IPS DF 6.9 (cell line): Measurements from ENCODE around the gene CEACAM1.

Experiments used
- DNase-seq: peaks from one replicate; pipeline ENCODE4 v3.0.0-alpha.2; 2013; ENCODE audit warnings: low read depth, low spot score
- H3K27ac ChIP-seq: one replicate; pipeline ENCODE4 v1.5.1; 2013; ENCODE audit warnings: low read length, control low read depth
- H3K27me3 ChIP-seq: 2 replicates; pipeline ENCODE4 v1.6.1; 2013; ENCODE audit warnings: mild to moderate bottlenecking, low read length; ENCODE audit not compliant: control insufficient read depth, insufficient read depth
- H3K36me3 ChIP-seq: 2 replicates; pipeline ENCODE4 v1.6.1; 2013; ENCODE audit warnings: low read length; ENCODE audit not compliant: control insufficient read depth, insufficient read depth
- H3K4me1 ChIP-seq: 2 replicates; pipeline ENCODE4 v1.6.1; 2013; ENCODE audit warnings: low read length; ENCODE audit not compliant: control insufficient read depth, insufficient read depth
- H3K4me3 ChIP-seq: 2 replicates; pipeline ENCODE4 v1.5.1; 2013; ENCODE audit warnings: mild to moderate bottlenecking, low read length
- H3K9me3 ChIP-seq: 2 replicates; pipeline ENCODE4 v1.6.1; 2013; ENCODE audit warnings: low read length, inconsistent platforms; ENCODE audit not compliant: control insufficient read depth, insufficient read depth
- WGBS: extraction: QIAGEN DNeasy Blood & Tissue Kit; methylation state at CpG from one replicate; pipeline ENCODE4 v1.1.7; 2013; ENCODE audit warnings: mixed read lengths, missing lambda C conversion rate; ENCODE audit not compliant: insufficient read length, insufficient coverage; 5-methylcytosine and 5-hydroxymethylcytosine counted together

Gene CEACAM1

DNA sequence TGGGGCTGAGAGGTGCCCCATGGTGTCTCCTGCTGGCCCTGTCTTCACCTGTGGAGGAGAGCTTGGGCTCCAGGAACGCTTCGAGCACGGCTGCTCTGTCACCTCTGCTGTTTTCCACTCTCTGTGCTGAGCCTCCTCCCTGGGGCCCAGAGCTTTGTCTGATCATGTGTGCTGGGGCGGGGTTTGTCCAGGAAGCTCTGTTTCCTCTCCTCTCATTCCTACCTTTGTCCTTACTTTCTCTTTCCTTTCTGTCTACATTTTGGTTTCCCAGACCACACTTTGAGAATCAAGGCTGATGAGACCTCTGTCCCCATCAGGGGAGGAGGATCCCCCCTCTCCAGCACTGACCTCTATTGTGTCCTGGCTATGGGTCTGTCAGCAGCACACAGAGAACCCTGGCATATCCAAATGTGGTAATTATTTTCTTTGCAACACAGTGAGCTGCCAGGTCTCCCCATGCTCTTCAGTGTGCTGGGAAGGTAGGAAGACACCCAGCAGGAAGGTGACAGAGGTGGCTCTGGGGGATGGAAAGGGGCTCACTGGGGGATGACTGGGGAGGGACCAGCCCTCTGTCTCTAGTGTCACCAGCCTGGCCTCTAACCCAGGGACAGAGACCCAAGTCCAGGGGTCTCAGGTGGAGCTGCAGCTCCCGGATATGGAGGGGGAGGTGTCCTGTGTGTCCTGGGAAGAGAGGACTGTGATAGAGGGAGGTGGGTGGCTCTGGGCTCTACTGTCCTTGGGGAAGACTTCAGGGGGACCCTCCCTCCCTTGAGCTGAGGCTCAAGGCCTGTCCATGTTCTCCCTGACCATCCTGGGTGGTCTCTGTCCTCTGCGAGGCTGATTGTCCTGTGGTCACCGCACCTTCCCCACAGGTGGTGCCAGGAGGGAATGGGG lies at the start of gene CEACAM1:
Gene CEACAM1, minus strand, starts transcription at position 128 of the 894 bp plus-strand sequence. Its CDS starts 107 bp downstream, at position 21.
- Histone ChIP-seq H3K4me1 (0 out of 2 replicates have a peak, but pooled peaks cover 3% of the 10 kb centered on the region), H3K27me3 (no peaks in the 10 kb centered on the region), H3K4me3 (no peak within 1 kb of the TSS), H3K36me3 (no peaks in the 10 kb centered on the region), H3K27ac (no peak within 1 kb of the TSS), H3K9me3 (no peaks in the 10 kb centered on the region)
- DNase-seq: no peak
- no CpG with 5 or more reads among the region's 7 CpGs for WGBS

GRCh38 chr19:42577016-42577415 lies 48.7 kb upstream of the CEACAM1 start:
- Histone ChIP-seq H3K36me3 (no peaks in the 10 kb centered on the region), H3K27ac (no peak overlapping the region)

DNA sequence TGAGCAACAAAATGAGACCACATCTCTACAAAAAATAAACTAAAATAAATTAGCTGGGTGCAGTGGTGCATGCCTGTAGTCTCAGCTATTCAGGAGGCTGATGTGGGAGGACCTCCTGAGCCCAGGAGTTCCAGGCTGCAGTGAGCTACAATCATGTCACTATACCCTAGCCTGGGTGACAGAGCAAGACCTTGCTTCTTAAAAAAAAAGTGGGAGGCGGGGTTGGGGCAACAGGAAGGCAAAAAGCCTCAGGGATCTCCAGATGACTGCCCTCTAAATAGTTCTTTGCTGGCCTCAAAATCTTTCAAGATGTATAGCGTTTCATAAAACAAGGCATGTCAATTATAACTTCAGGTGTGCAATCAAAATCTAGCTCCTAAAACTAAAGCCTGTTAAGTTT lies 48.0 kb upstream of the CEACAM1 start:
- no peak for DNase-seq
- WGBS: no CpG with 5 or more reads among the region's 2 CpGs
- no peaks in the 10 kb centered on the region for H3K36me3 ChIP-seq
- no peaks in the 10 kb centered on the region for H3K27me3 ChIP-seq
- no peaks in the 10 kb centered on the region for H3K4me1 ChIP-seq
- no peaks in the 10 kb centered on the region for H3K9me3 ChIP-seq
- no peak overlapping the region for H3K4me3 ChIP-seq
- H3K27ac ChIP-seq: no peak overlapping the region

More at GRCh38 chr19:42577016-42577415, 48.7 kb upstream of the CEACAM1 start:
- DNase-seq: no peak
- Histone ChIP-seq H3K27me3 (no peaks in the 10 kb centered on the region), H3K9me3 (no peaks in the 10 kb centered on the region), H3K4me1 (no peaks in the 10 kb centered on the region), H3K4me3 (no peak overlapping the region)
- WGBS: no CpG with 5 or more reads among the region's 1 CpG

DNA sequence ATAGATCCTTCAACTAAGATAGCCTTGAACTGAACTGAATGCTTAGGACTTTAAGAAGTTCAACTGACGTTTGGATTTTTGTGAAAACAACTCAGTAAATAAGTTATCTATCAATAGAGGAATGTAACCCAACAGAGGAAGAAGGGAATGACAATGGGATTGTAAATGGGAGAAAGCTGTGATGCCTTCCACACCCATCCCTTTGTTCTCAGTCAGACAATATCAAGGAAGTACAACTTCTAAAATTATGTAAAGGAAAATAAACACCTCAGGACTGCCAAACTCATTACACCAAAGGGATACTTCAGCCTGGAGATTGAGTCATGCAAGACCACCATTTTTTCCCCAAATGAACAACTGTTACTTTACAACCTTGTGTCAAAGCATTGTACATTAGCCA lies 45.4 kb upstream of the CEACAM1 start:
- Histone ChIP-seq H3K4me1 (no peaks in the 10 kb centered on the region), H3K27ac (no peak overlapping the region), H3K27me3 (no peaks in the 10 kb centered on the region), H3K9me3 (no peaks in the 10 kb centered on the region), H3K36me3 (no peaks in the 10 kb centered on the region), H3K4me3 (no peak overlapping the region)
- DNase-seq: no peak
- no CpG with 5 or more reads among the region's 1 CpG for WGBS

GRCh38 chr19:42571116-42571515 lies 42.8 kb upstream of the CEACAM1 start:
- no peak overlapping the region for H3K27ac ChIP-seq
- no peaks in the 10 kb centered on the region for H3K9me3 ChIP-seq
- H3K36me3 ChIP-seq: no peaks in the 10 kb centered on the region
- no peak for DNase-seq
- H3K27me3 ChIP-seq: no peaks in the 10 kb centered on the region
- WGBS: no CpG with 5 or more reads among the region's 2 CpGs
- H3K4me1 ChIP-seq: no peaks in the 10 kb centered on the region
- no peak overlapping the region for H3K4me3 ChIP-seq

- no peaks in the 10 kb centered on the region for H3K27me3 ChIP-seq
- WGBS: no CpG with 5 or more reads among the region's 2 CpGs
- no peaks in the 10 kb centered on the region for H3K36me3 ChIP-seq
- no peaks in the 10 kb centered on the region for H3K4me1 ChIP-seq
- H3K4me3 ChIP-seq: no peak overlapping the region
- H3K27ac ChIP-seq: no peak overlapping the region
- DNase-seq: no peak
- no peaks in the 10 kb centered on the region for H3K9me3 ChIP-seq
These were observed 40.9 kb upstream of the CEACAM1 start for GRCh38 chr19:42569193-42569592.

GRCh38 chr19:42568006-42568405 lies 39.7 kb upstream of the CEACAM1 start:
- H3K4me1 ChIP-seq: no peaks in the 10 kb centered on the region
- no peak for DNase-seq
- no peaks in the 10 kb centered on the region for H3K27me3 ChIP-seq
- H3K36me3 ChIP-seq: no peaks in the 10 kb centered on the region
- no CpG with 5 or more reads among the region's 4 CpGs for WGBS
- no peaks in the 10 kb centered on the region for H3K9me3 ChIP-seq
- no peak overlapping the region for H3K27ac ChIP-seq
- no peak overlapping the region for H3K4me3 ChIP-seq

- Histone ChIP-seq H3K4me1 (no peaks in the 10 kb centered on the region), H3K27me3 (no peaks in the 10 kb centered on the region), H3K36me3 (no peaks in the 10 kb centered on the region), H3K27ac (no peak overlapping the region), H3K9me3 (no peaks in the 10 kb centered on the region), H3K4me3 (no peak overlapping the region)
- WGBS: no CpG with 5 or more reads among the region's 4 CpGs
- no peak for DNase-seq
These were observed 39.3 kb upstream of the CEACAM1 start for GRCh38 chr19:42567567-42567966.

- H3K36me3 ChIP-seq: no peaks in the 10 kb centered on the region
- no peaks in the 10 kb centered on the region for H3K27me3 ChIP-seq
- H3K4me1 ChIP-seq: 0 out of 2 replicates have a peak, but pooled peaks cover 2% of the 10 kb centered on the region
- H3K9me3 ChIP-seq: no peaks in the 10 kb centered on the region
- no peak overlapping the region for H3K4me3 ChIP-seq
- H3K27ac ChIP-seq: no peak overlapping the region
- no peak for DNase-seq
- WGBS: no CpG with 5 or more reads among the region's 7 CpGs
These were observed 35.3 kb upstream of the CEACAM1 start for GRCh38 chr19:42563352-42564210.

DNA sequence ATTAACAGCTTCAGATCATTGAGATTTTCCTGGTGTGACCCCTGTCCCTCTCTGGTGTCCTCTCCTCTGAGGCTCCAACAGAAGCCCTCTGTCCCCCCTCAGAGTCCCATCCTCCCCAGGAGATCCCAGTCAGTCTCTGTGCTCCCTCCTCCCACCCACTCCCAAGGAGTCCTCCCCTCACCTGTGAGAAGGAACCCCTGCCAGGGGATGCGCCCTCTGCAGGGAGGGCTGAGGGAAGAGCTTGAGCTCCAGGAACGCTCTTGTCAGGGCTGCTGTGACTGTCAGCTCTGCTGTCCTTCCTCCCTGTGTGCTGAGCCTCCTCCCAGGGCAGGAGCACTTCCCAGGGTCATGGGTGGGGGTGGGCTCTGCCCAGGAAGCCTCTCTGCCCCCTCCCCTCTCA lies 33.2 kb upstream of the CEACAM1 start:
- H3K27me3 ChIP-seq: no peaks in the 10 kb centered on the region
- WGBS: no CpG with 5 or more reads among the region's 2 CpGs
- no peaks in the 10 kb centered on the region for H3K9me3 ChIP-seq
- H3K4me3 ChIP-seq: no peak overlapping the region
- no peaks in the 10 kb centered on the region for H3K36me3 ChIP-seq
- no peak for DNase-seq
- no peak overlapping the region for H3K27ac ChIP-seq
- 0 out of 2 replicates have a peak, but pooled peaks cover 3% of the 10 kb centered on the region for H3K4me1 ChIP-seq
